ENCODE measurements around the gene SNX3. TPM values are rescaled to one million over a fixed set of nuclear protein-coding genes. Genes with fewer than 3 reads are reported as not detected.

The SNX3 gene
- total RNA-seq, 1 experiment from 2014 or later, result 169 TPM

DNA sequence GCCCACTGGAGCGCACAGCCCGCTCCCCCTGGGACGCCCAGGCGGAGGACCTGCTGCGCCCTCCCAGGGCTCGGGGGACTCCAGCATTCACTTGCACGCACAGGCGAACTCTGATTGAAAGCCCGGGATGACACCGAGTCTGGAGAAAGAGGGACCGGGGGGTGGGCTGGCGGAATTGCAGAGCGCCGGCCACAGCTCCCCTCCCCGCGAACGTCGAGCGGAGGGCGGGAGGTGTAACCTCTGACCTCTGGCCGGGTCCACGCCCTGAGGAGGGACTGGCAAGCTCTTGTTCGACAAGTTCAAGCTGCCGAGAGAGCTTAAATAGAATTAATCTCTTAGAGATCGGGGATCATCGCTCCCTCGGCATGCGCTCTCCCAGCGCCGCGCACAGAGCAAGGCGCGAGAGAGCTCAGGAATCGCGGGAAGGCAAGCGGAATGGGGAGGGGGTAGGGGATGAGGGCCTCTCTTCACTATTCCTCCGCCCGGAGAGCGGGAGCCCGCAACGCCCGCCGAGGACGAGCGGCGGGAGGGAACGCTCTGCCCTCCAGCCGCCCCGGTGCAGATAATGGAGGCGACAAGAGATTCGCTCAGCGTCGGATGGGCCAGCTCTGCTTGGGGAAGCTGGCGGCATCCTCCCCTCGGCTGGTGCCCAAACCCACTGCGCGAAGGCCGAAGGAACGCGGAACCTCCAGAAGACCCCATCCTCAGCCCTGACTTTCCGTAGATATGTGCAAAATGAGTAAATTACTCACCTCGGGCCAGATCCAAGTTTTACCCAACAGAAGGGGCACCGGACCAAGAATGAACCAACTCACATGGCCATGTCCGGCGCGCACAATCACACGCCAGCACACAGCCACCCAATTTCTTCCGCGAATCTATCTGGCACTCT is 95.8 kb downstream of the SNX3 start:
- no peak for DNase-seq (ENCODE audit: low read depth)
- in situ Hi-C loops (cut with HindIII; ENCODE audit: low pct_unique_long_range_greater_than_20kb, low sequenced_read_pairs), result no loop called here

GRCh38 chr6:108164543-108164814 is 96.4 kb downstream of the SNX3 start:
- DNase-seq (ENCODE audit: low read depth), result no peak
- in situ Hi-C loops (cut with HindIII; ENCODE audit: low pct_unique_long_range_greater_than_20kb, low sequenced_read_pairs), result no loop called here

DNA sequence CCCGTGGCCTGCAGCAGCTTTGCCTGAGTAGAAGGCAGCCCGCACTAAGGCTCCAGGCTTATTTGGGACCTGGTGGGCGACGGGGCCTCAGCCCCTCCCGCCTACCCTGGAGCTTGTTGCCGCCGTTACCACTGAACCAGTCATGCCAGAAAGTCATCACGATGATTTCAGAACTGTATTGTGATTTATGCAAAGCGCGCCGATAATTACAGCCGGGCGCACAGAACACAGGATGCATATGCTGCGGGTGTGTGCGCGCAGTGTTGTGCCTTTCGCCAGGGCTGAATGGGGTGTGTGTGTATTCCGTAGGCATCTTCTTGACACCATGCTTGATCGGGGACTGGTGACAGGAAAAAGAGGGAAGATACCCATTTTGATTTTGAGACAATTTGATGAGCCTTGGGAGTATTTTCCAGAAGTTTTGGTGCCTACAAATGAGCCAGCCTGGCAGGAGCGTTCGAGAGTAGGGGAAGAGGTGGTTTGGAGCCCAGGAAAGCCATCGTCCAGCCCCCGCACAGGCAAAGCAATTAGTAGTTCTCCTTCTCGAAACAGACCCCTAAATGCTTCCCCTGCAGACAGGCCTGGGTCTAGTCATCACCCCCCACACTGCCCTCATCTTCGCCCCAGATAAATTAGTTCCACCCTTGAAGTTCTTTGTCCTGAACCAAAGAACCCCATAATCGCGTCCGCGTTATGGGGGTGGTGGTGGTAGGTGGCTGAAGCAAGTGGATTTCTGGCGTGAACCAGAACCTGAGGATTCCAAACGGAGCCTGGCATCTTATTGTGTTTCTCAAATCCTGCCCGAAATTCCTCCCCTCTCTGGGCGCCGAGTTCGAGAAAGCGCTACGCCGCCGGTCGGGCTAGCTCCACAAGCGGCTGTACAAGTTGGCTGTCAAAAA is 96.9 kb downstream of the SNX3 start:
- in situ Hi-C loops (cut with HindIII; ENCODE audit: low pct_unique_long_range_greater_than_20kb, low sequenced_read_pairs), result no loop called here
- no peak for DNase-seq (ENCODE audit: low read depth)

DNA sequence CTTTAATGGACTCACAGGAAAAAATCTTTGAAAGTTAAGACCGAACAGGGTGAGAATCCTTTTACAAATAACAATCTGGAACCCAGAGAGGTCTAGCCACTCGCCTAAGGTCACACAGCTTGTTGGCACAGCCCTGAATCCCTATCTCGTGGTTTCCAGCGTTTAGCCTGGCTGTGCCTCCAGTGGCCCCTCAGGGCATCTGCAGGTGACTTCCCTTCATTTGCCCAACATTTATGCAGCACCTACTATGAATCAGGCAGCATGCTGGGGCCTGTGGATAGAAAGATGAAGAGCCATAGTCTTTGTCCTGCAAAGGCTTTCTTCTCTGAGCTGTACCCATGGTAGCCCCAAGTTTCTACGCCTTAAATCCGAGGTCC is 97.6 kb downstream of the SNX3 start:
- in situ Hi-C loops (cut with HindIII; ENCODE audit: low pct_unique_long_range_greater_than_20kb, low sequenced_read_pairs), result no loop called here
- DNase-seq (ENCODE audit: low read depth), result no peak

- no peak for DNase-seq (ENCODE audit: low read depth)
- in situ Hi-C loops (cut with HindIII; ENCODE audit: low pct_unique_long_range_greater_than_20kb, low sequenced_read_pairs), result no loop called here
Observed at GRCh38 chr6:108161724-108162282, 99.0 kb downstream of the SNX3 start.

Other genes with a start within 250 kb of the SNX3 start
- 10.3 and 14.5 TPM in 2 replicates for gene OSTM1, start 186.3 kb downstream of the SNX3 start, total RNA-seq (2014; rRNA removed; shearing (Covaris generic); ENCODE audit: low replicate concordance)
- not detected in 2 replicates for gene NR2E1, start 95.0 kb downstream of the SNX3 start, total RNA-seq (2014; rRNA removed; shearing (Covaris generic); ENCODE audit: low replicate concordance)
- 4.8 and 6.8 TPM in 2 replicates for gene AFG1L, start 34.0 kb upstream of the SNX3 start, total RNA-seq (2014; rRNA removed; shearing (Covaris generic); ENCODE audit: low replicate concordance)

Data from Caki2 (cell line).